HG02852 (cell line): ENCODE results near the gene CCDC192.

Experiments used
- ATAC-seq: cut with Tn5 transposase; IDR thresholded peaks from one replicate; pipeline ENCODE4 v1.9.1; 2021; ENCODE audit warnings: mild to moderate bottlenecking, moderate library complexity; ENCODE audit not compliant: unreplicated experiment

The CCDC192 gene

GRCh38 chr5:127970081-127970480 is 266.9 kb downstream of the CCDC192 start:
- ATAC-seq: no peak

GRCh38 chr5:127970854-127971425 is 267.7 kb downstream of the CCDC192 start:
- no peak for ATAC-seq

GRCh38 chr5:127975961-127976360 is 272.8 kb downstream of the CCDC192 start:
- no peak for ATAC-seq

- ATAC-seq: no peak
Observed at GRCh38 chr5:127976525-127976924, 273.3 kb downstream of the CCDC192 start.

- no peak for ATAC-seq
Observed at GRCh38 chr5:127976991-127977717, 274.0 kb downstream of the CCDC192 start.

GRCh38 chr5:127978738-127979300 is 275.6 kb downstream of the CCDC192 start:
- ATAC-seq: no peak

- ATAC-seq: no peak
Observed at GRCh38 chr5:127979475-127979874, 276.3 kb downstream of the CCDC192 start.

- no peak for ATAC-seq
Observed at GRCh38 chr5:127980843-127981242, 277.7 kb downstream of the CCDC192 start.

GRCh38 chr5:127981498-127981897 is 278.3 kb downstream of the CCDC192 start:
- ATAC-seq: no peak

- no peak for ATAC-seq
Observed at GRCh38 chr5:127985811-127986325, 282.7 kb downstream of the CCDC192 start.

GRCh38 chr5:127987354-127988145 is 284.4 kb downstream of the CCDC192 start:
- no peak for ATAC-seq

GRCh38 chr5:127988146-127988760 is 285.1 kb downstream of the CCDC192 start:
- no peak for ATAC-seq
